HG03521 (cell line): ENCODE results near the gene CAPN5.

Experiments used
- ATAC-seq: cut with Tn5 transposase; IDR thresholded peaks from one replicate; pipeline ENCODE4 v1.9.1; 2021; ENCODE audit warnings: mild to moderate bottlenecking, moderate library complexity; ENCODE audit not compliant: unreplicated experiment

CAPN5 gene

GRCh38 chr11:77146261-77147035, 79.7 kb downstream of the CAPN5 start:
- no peak for ATAC-seq

- no peak for ATAC-seq
Measured at GRCh38 chr11:77147036-77147315, 80.2 kb downstream of the CAPN5 start.

DNA sequence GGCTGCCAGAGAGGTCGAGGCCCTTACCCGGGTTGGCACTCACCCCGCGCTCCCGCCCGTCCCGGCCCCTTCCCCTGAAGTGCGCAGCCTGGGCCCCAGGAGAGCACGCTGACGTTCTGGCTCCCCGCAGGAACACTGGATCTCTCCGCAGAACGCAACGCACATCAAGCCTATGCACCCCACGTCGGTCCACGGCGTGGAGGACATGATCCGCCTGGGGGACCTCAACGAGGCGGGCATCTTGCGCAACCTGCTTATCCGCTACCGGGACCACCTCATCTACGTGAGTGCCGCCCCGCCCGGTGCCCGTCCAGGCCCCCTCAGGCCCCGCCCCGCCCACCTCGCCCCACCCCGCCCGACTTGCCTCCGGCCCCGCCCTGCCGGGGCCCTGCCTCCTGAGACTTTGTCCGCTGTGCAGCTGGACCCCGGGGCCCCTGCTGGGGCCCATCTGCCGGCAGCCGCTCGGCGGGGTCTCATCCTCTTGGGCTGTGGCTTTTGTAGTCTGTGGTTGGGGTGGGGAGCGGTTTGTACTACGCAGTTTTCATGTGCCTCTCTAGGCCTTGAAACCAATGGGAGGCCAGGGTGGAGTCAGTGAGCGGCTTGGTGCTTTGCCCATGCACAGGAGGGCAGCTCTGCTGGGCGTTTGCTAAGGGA, 81.0 kb downstream of the CAPN5 start:
- no peak for ATAC-seq

DNA sequence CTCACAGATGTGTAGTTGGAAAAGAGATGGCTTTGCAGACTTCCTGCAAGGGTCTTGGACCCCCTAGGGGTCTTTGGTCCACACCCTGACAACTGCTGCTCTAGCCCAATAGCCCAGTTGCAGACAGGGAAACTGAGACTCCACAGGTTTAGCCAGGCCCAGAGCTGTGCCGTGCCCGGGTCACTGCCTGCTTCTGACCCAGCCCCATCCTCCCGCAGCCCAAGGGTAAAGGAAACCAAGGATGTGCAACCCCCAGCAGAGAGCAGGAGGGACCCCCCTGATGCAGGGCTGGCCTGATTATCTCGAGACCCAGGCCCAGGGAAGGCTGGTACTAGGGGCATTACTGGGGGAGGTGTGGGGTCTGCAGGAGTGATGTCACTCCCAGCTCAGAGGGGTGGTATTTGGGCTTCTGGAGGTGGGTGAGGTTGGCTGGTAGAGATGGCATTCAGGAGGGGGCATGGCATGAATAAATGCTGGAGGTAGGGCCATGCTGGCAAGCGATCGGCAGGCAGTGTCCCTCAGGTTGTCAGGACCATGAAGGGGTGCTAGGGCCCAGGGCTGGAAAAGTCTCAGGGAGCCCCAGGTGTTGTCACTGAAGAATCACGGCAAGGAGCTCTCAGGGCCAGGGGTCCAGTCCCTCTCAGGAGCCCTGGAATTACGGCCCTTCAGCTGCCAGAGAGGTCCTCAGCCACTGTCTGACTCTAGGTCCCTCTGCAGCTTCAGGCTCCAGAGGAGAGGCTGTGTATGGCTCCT, 82.4 kb downstream of the CAPN5 start:
- ATAC-seq: no peak

DNA sequence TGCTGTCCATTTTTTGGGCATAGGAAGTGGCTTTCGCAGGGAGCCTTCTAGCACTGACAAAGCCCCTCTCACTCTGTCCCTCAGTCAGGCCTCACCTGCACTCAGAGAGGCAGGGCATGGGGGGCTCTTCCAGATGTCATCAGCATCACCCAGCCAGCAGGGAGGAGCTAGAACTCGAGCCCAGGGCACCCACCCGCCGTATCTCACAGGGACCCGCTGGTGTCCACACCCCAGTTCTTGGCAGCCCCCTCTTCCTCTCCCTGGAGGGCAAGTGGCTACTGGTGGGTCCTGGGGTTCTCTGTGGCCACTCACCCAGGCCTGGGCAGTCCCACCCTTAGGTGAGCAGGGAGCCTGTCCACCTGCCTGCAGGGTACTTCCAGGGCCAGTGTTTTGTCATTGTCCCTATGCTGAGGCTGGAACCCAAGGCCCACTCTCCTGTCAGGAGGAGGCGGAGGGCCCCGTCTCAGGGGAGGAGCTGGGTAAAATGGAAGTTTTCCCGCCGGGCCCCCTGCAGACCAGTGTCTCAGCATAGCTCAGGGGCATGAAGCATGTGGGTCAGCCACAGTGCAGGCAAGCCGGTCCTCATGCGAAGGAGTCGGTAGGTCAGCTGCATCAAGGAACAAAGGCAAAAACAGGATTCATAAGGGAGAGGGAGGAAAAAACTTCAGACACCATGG, 83.1 kb downstream of the CAPN5 start:
- ATAC-seq: no peak

DNA sequence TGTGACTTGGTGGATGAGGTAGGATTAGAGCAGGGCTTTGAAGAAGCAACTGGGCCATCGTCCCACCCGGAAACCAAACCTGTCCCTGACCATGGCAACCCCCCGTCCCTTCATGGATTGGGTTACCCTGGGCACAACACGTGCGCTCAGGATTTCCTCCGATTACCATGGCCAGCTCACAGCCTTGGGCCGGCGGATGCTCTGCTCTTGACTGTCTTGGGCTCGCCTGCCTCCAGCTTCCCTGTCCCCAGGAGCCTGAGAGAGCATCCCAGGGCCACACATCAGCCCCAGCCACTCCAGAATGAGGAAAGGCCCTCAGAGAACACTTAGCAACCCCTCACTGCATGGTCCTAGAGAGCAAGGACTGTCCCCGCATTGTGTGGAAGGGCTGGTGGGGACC, 84.1 kb downstream of the CAPN5 start:
- ATAC-seq: no peak

DNA sequence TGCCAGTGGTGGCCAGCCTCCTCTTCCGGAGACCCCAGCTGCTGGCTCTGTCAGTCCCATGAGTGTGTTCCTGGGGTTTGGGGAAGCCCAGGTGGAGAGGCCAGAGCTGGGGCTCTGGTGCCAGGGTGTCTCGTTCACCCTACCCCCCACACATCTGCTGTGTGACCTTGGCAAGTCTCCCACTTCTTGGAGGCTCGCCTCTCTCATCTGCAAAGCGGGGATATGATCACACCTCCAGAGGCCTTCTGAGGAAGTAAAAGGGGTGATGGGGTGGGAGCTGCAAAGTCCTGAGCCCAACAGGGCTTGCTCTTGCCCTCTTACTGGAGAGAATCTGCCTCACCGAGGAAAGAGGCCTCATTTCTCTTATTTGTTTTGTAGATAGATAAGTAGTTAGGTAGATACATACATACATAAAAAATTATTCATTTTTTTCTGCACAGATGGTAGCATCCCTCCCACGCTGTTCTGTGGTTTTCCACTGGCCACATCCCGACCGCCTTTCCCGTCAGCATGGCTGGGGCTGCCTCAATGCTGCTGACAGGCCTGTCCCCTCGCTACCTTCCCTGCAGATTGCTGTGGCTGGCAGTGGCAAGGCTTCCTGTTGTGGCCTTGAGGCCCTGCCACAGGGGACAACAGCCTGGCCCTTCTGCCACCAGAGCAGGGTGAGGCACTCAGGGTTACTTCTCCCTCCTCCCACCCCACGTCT, 85.2 kb downstream of the CAPN5 start:
- no peak for ATAC-seq

GRCh38 chr11:77152846-77153245, 86.1 kb downstream of the CAPN5 start:
- no peak for ATAC-seq

DNA sequence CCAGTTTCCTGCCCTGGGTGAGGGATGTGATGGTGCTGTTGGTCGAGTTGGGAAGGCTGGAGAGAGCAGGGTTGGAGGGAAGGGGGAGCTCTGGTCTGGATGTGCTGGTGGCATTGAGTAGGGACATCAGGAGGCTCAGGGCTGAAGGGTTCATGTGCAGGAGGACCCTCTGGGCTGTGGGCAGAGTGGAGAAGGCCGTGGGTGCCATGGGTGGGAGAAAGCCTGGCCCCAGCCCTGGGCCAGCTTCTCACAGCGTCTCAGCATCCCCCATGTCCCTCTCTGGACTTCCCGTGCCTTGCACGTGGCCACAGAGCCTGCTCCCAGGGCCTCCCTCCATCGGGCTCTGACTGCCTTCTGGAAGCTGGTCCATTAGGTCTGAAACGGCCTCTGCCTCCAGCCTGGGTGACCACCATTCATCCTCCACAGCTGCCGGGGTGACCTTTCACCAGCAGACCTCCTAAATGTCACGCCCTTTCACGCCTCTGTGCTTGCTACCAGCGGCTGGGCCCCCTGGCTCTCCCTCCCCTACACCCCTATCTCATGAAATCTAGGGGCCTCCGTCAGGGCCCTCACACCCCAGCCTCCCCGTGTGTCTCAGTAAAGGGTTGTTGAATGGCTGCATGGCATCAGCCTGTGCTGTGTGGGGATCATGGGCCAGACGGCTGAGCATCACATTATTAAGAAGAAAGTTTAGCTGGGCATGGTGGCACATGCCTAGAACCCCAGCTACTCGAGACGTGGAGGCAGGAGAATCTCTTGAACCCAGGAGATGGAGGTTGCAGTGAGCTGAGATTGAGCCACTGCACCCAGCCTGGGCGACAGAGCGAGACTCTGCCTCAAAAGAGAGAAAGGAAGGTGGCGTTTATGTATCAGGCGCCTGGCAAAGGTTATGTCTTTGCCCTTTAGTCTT, 86.8 kb downstream of the CAPN5 start:
- no peak for ATAC-seq

- no peak for ATAC-seq
Measured at GRCh38 chr11:77154381-77155081, 87.8 kb downstream of the CAPN5 start.

DNA sequence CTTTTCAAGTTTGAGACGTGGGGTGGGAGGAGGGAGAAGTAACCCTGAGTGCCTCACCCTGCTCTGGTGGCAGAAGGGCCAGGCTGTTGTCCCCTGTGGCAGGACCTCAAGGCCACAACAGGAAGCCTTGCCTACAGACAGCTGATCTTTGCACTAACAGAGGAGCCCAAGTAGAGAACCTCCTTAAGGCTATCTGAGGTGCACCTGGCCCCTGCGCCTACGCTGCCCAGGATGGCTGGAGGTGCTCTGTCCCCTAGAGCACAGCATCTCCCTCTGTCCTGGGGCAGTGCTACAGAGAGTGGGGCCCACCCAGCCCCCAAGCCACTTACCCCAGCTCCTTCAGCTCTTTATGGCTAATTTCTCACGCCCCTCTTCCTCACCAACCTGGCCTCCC, 88.3 kb downstream of the CAPN5 start:
- ATAC-seq: no peak

DNA sequence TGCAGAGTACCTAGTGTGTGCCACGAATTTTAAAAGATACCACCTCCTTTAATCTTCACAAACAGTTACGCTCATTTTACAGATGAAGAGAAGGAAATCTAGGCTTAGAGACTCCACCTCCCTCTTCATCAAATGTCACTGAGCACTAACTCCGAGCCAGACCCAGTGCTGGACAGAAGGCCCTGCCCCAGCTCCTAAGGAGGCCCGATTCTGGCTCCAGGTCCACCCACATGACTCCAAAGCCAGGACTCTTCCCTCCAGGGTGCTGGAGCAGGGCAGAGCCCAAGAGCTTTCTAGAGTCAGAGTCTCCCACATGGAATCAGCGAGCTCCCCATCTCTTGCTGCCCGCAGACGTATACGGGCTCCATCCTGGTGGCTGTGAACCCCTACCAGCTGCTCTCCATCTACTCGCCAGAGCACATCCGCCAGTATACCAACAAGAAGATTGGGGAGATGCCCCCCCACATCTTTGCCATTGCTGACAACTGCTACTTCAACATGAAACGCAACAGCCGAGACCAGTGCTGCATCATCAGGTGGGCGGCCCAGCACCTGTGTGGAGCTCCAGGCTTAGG, 88.9 kb downstream of the CAPN5 start:
- ATAC-seq: no peak

DNA sequence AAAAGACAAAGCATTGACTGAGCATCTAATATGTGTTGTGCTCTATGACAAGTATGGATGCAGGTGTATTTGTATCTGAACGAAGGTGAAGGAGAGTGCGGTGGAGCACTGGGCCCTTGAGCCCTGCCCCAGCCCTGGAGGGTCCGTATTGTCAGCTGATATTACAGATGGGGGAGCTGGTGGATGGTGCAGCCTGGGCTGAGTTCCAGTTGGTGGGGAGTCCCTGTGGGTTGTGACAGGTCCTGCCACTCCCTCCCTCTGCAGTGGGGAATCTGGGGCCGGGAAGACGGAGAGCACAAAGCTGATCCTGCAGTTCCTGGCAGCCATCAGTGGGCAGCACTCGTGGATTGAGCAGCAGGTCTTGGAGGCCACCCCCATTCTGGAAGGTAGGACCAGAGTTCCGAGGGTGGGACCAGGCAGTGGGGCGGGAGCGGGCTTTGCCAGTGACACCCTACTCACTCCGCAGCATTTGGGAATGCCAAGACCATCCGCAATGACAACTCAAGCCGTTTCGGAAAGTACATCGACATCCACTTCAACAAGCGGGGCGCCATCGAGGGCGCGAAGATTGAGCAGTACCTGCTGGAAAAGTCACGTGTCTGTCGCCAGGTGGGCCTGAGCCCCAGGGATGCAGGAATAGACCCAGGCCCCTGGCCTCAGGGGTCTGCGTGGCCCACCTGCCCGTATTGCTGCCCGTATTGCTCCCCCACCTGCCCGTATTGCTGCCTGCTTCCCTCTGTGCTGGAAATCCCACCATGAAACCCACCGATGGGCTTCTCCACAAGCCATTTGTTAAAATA, 89.8 kb downstream of the CAPN5 start:
- ATAC-seq: no peak

DNA sequence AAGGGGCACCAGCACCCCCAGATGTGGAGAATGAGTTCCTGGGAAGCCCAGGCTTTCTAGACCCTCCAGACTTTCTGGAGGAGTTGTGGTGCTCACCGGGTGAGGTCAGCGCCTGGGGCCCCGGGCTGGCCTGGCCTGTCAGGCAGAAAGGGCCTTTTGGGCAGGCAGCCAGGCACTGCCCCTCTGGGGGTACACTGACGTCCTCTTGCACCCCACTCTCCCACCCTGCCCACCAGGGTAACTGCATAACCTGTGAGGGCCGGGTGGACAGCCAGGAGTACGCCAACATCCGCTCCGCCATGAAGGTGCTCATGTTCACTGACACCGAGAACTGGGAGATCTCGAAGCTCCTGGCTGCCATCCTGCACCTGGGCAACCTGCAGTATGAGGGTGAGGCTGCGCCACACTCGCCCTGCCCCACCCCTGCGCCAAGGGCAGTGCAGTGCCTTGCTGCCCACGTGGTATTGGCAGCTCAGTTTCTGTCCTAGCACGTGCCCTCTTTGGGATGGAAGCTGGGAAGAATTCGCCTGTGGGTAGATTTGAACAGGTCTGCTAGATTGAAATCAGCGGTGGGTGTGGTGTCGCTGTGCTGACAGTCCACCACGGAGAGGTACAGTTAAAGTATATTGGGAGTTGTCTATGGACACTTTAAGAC, 91.4 kb downstream of the CAPN5 start:
- ATAC-seq: no peak

- ATAC-seq: no peak
Measured at GRCh38 chr11:77159219-77159936, 92.6 kb downstream of the CAPN5 start.

DNA sequence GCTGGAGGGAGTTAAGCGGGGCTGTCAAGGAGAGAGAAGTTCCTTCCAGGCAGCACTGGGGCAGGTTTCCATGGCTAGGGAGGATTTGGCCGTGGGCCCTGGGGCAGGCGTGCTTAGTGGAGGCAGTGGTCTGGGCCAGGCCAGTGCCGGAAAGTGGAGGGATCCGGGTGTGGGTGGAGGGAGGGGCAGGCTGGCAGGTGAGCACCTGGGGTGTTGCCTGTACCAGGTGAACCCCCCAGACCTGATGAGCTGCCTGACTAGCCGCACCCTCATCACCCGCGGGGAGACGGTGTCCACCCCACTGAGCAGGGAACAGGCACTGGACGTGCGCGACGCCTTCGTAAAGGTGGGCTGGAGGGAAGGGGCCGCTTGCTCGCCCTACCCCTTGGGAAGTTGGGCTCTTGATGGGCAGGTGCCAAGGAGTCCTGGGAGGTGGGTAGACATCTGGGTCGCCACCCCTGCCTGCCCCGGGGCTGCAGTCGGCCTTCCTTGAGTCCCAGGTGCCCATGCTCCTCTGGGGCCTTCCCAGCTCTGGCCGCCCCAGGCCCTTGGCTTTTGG, 93.2 kb downstream of the CAPN5 start:
- ATAC-seq: no peak

- no peak for ATAC-seq
Measured at GRCh38 chr11:77163271-77163670, 96.5 kb downstream of the CAPN5 start.
